Sigmoid colon (tissue), 4 donors: ENCODE results near the gene HDAC4.

Experiments used
- POLR2A ChIP-seq, 2 donors: fragments of 450-650 bp; IDR thresholded peaks; one replicate each; pipeline ENCODE4 v1.6.1; 2016; ENCODE audit warnings: antibody characterized with exemption in 2 of 2, mild to moderate bottlenecking in 2 of 2, moderate library complexity in 2 of 2
- POLR2AphosphoS5 ChIP-seq, 4 donors: sonication (generic); formaldehyde crosslinking; IDR thresholded peaks; one replicate each; pipeline ENCODE4 v1.6.1; 2017; ENCODE audit warnings: antibody characterized with exemption in 4 of 4
- TF ChIP-seq, protein P1 (sequence below), 4 experiments: fragments of 450-650 bp in 3 of 4; fragments of 200-600 bp in 1 of 4; IDR thresholded peaks; one replicate each; pipeline ENCODE4 v1.5.1; 2016 to 2019; ENCODE audit warnings: antibody characterized with exemption in 4 of 4, mild to moderate bottlenecking in 3 of 4, moderate library complexity in 2 of 4

DNA sequence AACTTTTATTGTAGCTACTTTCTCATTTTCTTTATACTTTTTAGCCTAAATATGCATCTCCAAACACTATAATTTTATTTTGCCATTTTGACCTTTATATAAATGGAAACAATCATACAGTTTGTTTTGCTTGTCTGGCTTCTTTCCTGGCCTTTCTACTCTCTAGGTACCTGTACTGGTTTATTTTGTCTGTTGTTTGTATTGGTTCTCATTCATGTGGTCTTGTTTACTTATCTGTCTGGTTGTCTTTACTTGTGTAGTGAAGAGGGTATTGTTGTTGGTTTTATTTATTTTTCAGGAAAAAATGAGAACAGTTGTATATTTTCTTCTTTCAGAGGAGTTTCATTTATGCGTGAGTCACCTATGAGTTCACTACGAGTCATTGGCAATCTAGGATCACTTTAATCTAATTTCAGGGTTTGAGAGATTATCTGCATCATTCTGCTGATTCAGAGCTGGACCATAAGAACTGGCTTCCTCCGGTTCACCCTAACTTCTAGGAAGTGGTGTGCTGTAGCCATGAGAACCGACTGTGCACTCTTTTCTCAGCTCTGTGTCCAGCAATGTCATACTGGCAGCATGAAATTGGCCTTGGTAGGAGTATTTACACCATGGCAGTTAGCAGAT lies 33.1 kb upstream of the HDAC4 start:
- TF ChIP-seq POLR2A (IDR thresholded peaks at IDR 0.05) (no peak), POLR2AphosphoS5 (IDR thresholded peaks at IDR 0.05) (no peak)
- TF ChIP-seq, protein P1, sequence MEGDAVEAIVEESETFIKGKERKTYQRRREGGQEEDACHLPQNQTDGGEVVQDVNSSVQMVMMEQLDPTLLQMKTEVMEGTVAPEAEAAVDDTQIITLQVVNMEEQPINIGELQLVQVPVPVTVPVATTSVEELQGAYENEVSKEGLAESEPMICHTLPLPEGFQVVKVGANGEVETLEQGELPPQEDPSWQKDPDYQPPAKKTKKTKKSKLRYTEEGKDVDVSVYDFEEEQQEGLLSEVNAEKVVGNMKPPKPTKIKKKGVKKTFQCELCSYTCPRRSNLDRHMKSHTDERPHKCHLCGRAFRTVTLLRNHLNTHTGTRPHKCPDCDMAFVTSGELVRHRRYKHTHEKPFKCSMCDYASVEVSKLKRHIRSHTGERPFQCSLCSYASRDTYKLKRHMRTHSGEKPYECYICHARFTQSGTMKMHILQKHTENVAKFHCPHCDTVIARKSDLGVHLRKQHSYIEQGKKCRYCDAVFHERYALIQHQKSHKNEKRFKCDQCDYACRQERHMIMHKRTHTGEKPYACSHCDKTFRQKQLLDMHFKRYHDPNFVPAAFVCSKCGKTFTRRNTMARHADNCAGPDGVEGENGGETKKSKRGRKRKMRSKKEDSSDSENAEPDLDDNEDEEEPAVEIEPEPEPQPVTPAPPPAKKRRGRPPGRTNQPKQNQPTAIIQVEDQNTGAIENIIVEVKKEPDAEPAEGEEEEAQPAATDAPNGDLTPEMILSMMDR (IDR thresholded peaks at IDR 0.05): no peak
